Stimulated activated CD8-positive, alpha-beta memory T cell treated with anti-CD3 and anti-CD28 coated beads, Interleukin-7, amount 100 ng/mL, for 1 hour (primary cell): ENCODE measurements around the gene IL20RA.

Experiments used
- DNase-seq, 2 donors: peaks; one replicate each; pipeline ENCODE4 v3.0.0-alpha.2; 2020; ENCODE audit warnings: low read depth in 2 of 2

Gene IL20RA

GRCh38 chr6:137045222-137045789 lies 541 bp upstream of the IL20RA start:
- no peak for DNase-seq

GRCh38 chr6:137043710-137044365 lies 927 bp downstream of the IL20RA start:
- no peak for DNase-seq

- DNase-seq, result no peak
Observed at GRCh38 chr6:137040393-137040792, 4.4 kb downstream of the IL20RA start.

- no peak for DNase-seq
Observed at GRCh38 chr6:137039010-137039409, 5.8 kb downstream of the IL20RA start.

- DNase-seq, result no peak
Observed at GRCh38 chr6:137036566-137037300, 8.0 kb downstream of the IL20RA start.

- DNase-seq, result peak; percentile 5 to 14
Observed at GRCh38 chr6:137033828-137034227, 10.9 kb downstream of the IL20RA start.

- no peak for DNase-seq
Observed at GRCh38 chr6:137031122-137031521, 13.6 kb downstream of the IL20RA start.

GRCh38 chr6:137028912-137029311 lies 15.9 kb downstream of the IL20RA start:
- DNase-seq, result no peak

GRCh38 chr6:137025786-137026730 lies 18.7 kb downstream of the IL20RA start:
- no peak for DNase-seq

GRCh38 chr6:137024237-137024990 lies 20.4 kb downstream of the IL20RA start:
- DNase-seq, result no peak

- no peak for DNase-seq
Observed at GRCh38 chr6:137020776-137021175, 24.0 kb downstream of the IL20RA start.

- DNase-seq, result no peak
Observed at GRCh38 chr6:137019476-137020272, 25.1 kb downstream of the IL20RA start.

GRCh38 chr6:137017081-137017480 lies 27.7 kb downstream of the IL20RA start:
- DNase-seq, result no peak

- no peak for DNase-seq
Observed at GRCh38 chr6:137016356-137016755, 28.4 kb downstream of the IL20RA start.

GRCh38 chr6:137015943-137016342 lies 28.8 kb downstream of the IL20RA start:
- DNase-seq, result no peak

- DNase-seq, result no peak
Observed at GRCh38 chr6:137013738-137014602, 30.8 kb downstream of the IL20RA start.

- DNase-seq, result no peak
Observed at GRCh38 chr6:137013031-137013430, 31.7 kb downstream of the IL20RA start.

- no peak for DNase-seq
Observed at GRCh38 chr6:137011406-137011805, 33.4 kb downstream of the IL20RA start.

GRCh38 chr6:137010128-137010718 lies 34.5 kb downstream of the IL20RA start:
- no peak for DNase-seq
